Coronary artery (tissue), 2 donors: ENCODE data around the gene NXN.

Source experiments
- DNase-seq: peaks from one replicate; pipeline ENCODE4 v3.0.0-alpha.2; 2017; ENCODE audit warnings: low spot score
- H3K27ac ChIP-seq, 2 donors: fragments of 200-600 bp; sonication (generic); one replicate each; pipeline ENCODE4 v1.5.1; 2016 to 2019
- H3K4me3 ChIP-seq: fragments of 200-600 bp; sonication (generic); 2 replicates; pipeline ENCODE4 v1.5.1; 2016; ENCODE audit warnings: mild to moderate bottlenecking, moderate library complexity
- TF ChIP-seq, protein P1 (sequence below): fragments of 200-600 bp; sonication (generic); IDR thresholded peaks from one replicate; pipeline ENCODE4 v1.5.1; 2019; ENCODE audit warnings: antibody characterized with exemption

The NXN gene

GRCh38 chr17:883586-883962 is 96.0 kb downstream of the NXN start:
- no peak for DNase-seq
- Histone ChIP-seq H3K27ac (peak overlapping the region; percentile 72 to 82), H3K4me3 (no peak overlapping the region)
- TF ChIP-seq, protein P1, sequence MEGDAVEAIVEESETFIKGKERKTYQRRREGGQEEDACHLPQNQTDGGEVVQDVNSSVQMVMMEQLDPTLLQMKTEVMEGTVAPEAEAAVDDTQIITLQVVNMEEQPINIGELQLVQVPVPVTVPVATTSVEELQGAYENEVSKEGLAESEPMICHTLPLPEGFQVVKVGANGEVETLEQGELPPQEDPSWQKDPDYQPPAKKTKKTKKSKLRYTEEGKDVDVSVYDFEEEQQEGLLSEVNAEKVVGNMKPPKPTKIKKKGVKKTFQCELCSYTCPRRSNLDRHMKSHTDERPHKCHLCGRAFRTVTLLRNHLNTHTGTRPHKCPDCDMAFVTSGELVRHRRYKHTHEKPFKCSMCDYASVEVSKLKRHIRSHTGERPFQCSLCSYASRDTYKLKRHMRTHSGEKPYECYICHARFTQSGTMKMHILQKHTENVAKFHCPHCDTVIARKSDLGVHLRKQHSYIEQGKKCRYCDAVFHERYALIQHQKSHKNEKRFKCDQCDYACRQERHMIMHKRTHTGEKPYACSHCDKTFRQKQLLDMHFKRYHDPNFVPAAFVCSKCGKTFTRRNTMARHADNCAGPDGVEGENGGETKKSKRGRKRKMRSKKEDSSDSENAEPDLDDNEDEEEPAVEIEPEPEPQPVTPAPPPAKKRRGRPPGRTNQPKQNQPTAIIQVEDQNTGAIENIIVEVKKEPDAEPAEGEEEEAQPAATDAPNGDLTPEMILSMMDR = no peak

GRCh38 chr17:882827-883585 is 96.6 kb downstream of the NXN start:
- peak; percentile 85 for DNase-seq
- Histone ChIP-seq H3K27ac (peak overlapping the region; percentile 72 to 82), H3K4me3 (no peak overlapping the region)
- TF ChIP-seq, protein P1 = no peak

DNA sequence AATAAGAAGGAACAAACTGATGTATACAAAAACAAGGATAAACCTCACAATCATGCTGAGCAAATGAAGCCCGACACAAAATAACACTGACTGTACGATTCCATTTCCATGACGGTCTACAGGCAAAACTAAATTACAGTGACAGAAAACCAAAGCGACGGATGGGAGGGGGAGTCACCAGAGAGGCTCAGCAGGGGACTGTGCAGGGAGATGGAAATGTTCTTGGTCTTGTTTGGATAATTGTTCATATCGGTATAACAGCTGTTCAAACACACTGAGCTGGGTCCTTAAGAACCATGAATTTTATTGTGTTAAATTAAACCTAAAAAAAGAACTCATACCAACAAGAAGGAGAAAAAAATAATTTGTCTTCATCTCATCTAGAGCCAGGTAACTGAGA is 97.8 kb downstream of the NXN start:
- peak overlapping the region in 1 of 2 donors; percentile 82 for H3K27ac ChIP-seq
- H3K4me3 ChIP-seq = no peak overlapping the region
- TF ChIP-seq, protein P1 = no peak
- DNase-seq = no peak

DNA sequence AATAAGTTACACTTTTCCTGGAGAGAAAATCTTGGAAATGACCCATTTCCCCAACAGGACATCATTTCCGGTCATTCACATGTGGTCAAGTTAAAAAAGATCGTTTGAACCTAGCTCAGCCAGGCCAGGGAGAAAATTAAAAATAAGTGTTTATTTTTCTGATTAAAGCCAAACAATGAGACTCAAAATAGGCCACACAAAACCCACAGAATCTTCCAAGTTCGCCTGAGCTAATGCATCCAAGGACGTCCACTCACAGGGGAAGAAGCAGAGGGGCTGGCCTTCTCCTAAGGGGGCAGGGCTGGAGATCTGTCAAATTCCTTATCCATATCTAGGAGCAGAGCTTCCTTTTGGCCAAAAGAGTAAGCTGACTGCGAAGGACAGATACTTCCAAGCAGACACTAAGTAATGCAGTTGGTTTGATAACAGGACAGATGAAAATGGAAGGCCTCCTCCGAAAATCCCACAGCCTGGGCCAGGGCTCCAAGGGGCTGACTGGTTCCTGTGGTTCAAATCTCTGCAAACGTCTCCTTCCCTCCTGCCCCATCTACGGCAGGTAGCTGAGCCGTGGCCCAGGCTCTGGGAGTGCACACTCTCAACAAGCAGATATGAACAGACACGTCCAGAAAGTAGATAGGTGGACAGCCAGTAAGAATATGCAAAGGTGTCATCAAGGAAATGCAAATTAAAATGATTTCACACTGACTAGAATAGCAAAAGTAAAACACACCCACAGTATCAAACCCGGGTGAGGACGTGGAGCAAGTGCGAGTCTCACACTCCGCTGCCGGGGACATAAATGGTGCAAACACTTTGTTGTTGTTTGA is 98.9 kb downstream of the NXN start:
- Histone ChIP-seq H3K27ac (peak overlapping the region; percentile 74 to 82), H3K4me3 (no peak overlapping the region)
- no peak for DNase-seq
- TF ChIP-seq, protein P1 = no peak

DNA sequence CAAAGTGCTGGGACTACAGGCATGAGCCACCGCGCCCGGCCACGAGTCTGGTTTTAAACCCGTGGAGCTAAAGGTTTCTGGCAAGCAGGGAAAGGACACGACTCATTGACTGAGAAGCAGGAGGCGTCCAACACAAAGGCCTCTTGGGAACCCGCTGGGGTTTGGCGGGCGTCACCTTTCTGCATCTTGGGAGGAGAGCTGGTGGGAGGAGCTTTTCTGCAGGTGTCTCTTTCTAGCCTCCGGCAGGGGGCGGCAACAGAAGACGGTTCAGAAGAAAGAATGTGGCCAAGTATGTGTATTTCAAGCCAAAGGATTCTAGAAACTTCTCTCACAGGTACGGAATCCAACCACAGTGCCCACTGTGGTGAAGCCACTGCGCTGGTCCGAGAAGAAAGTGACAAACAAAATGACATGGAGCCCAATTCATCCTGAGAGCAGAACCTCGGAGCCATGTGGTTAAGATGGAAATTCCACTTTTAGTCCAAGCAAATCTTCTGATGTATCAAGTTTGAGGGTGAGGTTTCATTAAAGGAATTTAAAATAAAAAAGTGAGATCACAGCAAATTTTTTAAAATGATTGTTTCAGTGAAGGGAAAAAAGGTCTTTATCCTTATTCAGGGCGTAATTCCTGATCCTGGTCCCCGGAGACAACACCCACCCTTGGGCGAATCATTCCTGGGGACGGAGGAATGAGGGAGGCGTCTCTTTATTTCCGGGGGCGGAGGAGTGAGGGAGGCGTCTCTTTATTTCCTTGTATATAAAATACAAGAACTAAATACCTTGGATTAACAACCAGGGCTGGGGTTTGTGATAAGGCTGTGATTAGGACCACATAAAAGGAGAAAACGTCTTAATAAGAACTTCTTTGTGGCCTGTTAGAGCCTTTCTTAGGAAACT is 99.8 kb downstream of the NXN start:
- DNase-seq = peak; percentile 85
- TF ChIP-seq, protein P1 = peak; percentile 52
- Histone ChIP-seq H3K27ac (peak overlapping the region; percentile 74 to 82), H3K4me3 (peak overlapping the region; percentile 15)

GRCh38 chr17:877630-878029 is 101.9 kb downstream of the NXN start:
- DNase-seq = no peak
- Histone ChIP-seq H3K4me3 (no peak overlapping the region), H3K27ac (no peak overlapping the region)
- TF ChIP-seq, protein P1 = no peak
